H9 (cell line): ENCODE results near the gene GPR62. TPM values are rescaled to one million over a fixed set of nuclear protein-coding genes. Genes with fewer than 3 reads are reported as not detected.
"Not testable (repeated sequence)": the region's sequence is repeated elsewhere in the genome, so short reads cannot be mapped to it uniquely, and the experiment has no call there.

ENCODE experiments used
- DNase-seq: peaks from one replicate; pipeline ENCODE4 v3.0.0-alpha.2; 2017
- H2AFZ ChIP-seq: one replicate; pipeline ENCODE4 v1.6.1; 2013; ENCODE audit warnings: mild to moderate bottlenecking, low read length, control low read depth, moderate library complexity
- H2AK5ac ChIP-seq: 2 replicates; pipeline ENCODE4 v1.6.1; 2013; ENCODE audit warnings: low read length, control low read depth, mixed read lengths; ENCODE audit not compliant: insufficient read length
- H2BK120ac ChIP-seq: one replicate; pipeline ENCODE4 v1.6.1; 2013; ENCODE audit warnings: low read depth, mild to moderate bottlenecking, low read length, control low read depth, inconsistent platforms; ENCODE audit not compliant: poor library complexity, severe bottlenecking
- H2BK12ac ChIP-seq: 2 replicates; pipeline ENCODE4 v1.6.1; 2013; ENCODE audit warnings: low read length, control low read depth, mixed read lengths, low read depth; ENCODE audit not compliant: insufficient read length
- H2BK15ac ChIP-seq: 2 replicates; pipeline ENCODE4 v1.6.1; 2013; ENCODE audit warnings: low read depth, low read length, control low read depth
- H2BK20ac ChIP-seq: one replicate; pipeline ENCODE4 v1.6.1; 2013; ENCODE audit warnings: low read depth, mild to moderate bottlenecking, low read length, control low read depth, inconsistent platforms; ENCODE audit not compliant: poor library complexity, severe bottlenecking
- H2BK5ac ChIP-seq: 2 replicates; pipeline ENCODE4 v1.6.1; 2013; ENCODE audit warnings: low read length, control low read depth, mixed read lengths; ENCODE audit not compliant: insufficient read length
- H3K14ac ChIP-seq: 2 replicates; pipeline ENCODE4 v1.6.1; 2013; ENCODE audit warnings: low read length, control low read depth; ENCODE audit not compliant: insufficient read depth
- H3K18ac ChIP-seq: 2 replicates; pipeline ENCODE4 v1.6.1; 2013; ENCODE audit warnings: low read depth, mild to moderate bottlenecking, mixed read lengths, low read length, control low read depth; ENCODE audit not compliant: insufficient read length
- H3K23ac ChIP-seq: 2 replicates; pipeline ENCODE4 v1.6.1; 2013; ENCODE audit warnings: low read length, control low read depth, mixed read lengths, low read depth; ENCODE audit not compliant: insufficient read length
- H3K23me2 ChIP-seq: 2 replicates; pipeline ENCODE4 v1.6.1; 2013; ENCODE audit warnings: low read depth, mild to moderate bottlenecking, mixed read lengths, low read length, control low read depth; ENCODE audit not compliant: insufficient read length, poor library complexity, severe bottlenecking
- H3K27ac ChIP-seq: 2 replicates; pipeline ENCODE4 v1.5.1; 2013; ENCODE audit warnings: low read length, control low read depth, mixed read lengths, low read depth; ENCODE audit not compliant: insufficient read length
- H3K27me3 ChIP-seq: 2 replicates; pipeline ENCODE4 v1.6.1; 2013; ENCODE audit warnings: low read length, control low read depth, inconsistent platforms; ENCODE audit not compliant: insufficient read depth
- H3K4ac ChIP-seq: 2 replicates; pipeline ENCODE4 v1.6.1; 2013; ENCODE audit warnings: low read depth, mild to moderate bottlenecking, control low read depth, inconsistent platforms, low read length, moderate library complexity
- H3K4me1 ChIP-seq: 2 replicates; pipeline ENCODE4 v1.6.1; 2013; ENCODE audit warnings: low read length, control low read depth, inconsistent platforms; ENCODE audit not compliant: insufficient read depth
- H3K4me2 ChIP-seq: 2 replicates; pipeline ENCODE4 v1.6.1; 2013; ENCODE audit warnings: low read length, control low read depth, mixed read lengths; ENCODE audit not compliant: insufficient read length, insufficient read depth
- H3K56ac ChIP-seq: 2 replicates; pipeline ENCODE4 v1.6.1; 2013; ENCODE audit warnings: low read depth, mild to moderate bottlenecking, mixed read lengths, low read length, control low read depth; ENCODE audit not compliant: insufficient read length
- H3K79me1 ChIP-seq: 2 replicates; pipeline ENCODE4 v1.6.1; 2013; ENCODE audit warnings: low read depth, mild to moderate bottlenecking, moderate library complexity, low read length, control low read depth, inconsistent platforms; ENCODE audit not compliant: insufficient read depth, poor library complexity, severe bottlenecking
- H3K79me2 ChIP-seq: 2 replicates; pipeline ENCODE4 v1.6.1; 2013; ENCODE audit warnings: low read length, control low read depth, inconsistent platforms; ENCODE audit not compliant: insufficient read depth
- H3K9ac ChIP-seq: 2 replicates; pipeline ENCODE4 v1.6.1; 2013; ENCODE audit warnings: low read length, control low read depth, mixed read lengths; ENCODE audit not compliant: insufficient read length; ENCODE audit errors: extremely low read depth
- H3K9me3 ChIP-seq: one replicate; pipeline ENCODE4 v1.6.1; 2013; ENCODE audit warnings: low read depth, low read length, inconsistent platforms; ENCODE audit not compliant: control insufficient read depth
- H3T11ph ChIP-seq: one replicate; pipeline ENCODE4 v1.6.1; 2013; ENCODE audit warnings: mild to moderate bottlenecking, low read length, control low read depth, inconsistent platforms
- H4K20me1 ChIP-seq: one replicate; pipeline ENCODE4 v1.6.1; 2013; ENCODE audit not compliant: control insufficient read depth, insufficient read length, insufficient read depth
- H4K5ac ChIP-seq: 2 replicates; pipeline ENCODE4 v1.6.1; 2013; ENCODE audit warnings: low read depth, mild to moderate bottlenecking, mixed read lengths, low read length, control low read depth; ENCODE audit not compliant: insufficient read length
- H4K8ac ChIP-seq: replicated peaks from 2 replicates; pipeline ENCODE4 v1.6.1; 2013; ENCODE audit warnings: low read length, control low read depth, mixed read lengths, low read depth; ENCODE audit not compliant: insufficient read length
- H4K91ac ChIP-seq: 2 replicates; pipeline ENCODE4 v1.6.1; 2013; ENCODE audit warnings: low read depth, mild to moderate bottlenecking, moderate library complexity, mixed read lengths, low read length, control low read depth; ENCODE audit not compliant: insufficient read length
- H3K27ac Mint-ChIP-seq, 3 experiments: 2 replicates in 2 of 3; 3 replicates in 1 of 3; pipeline ENCODE4 v1.8.0; 2020 to 2021; ENCODE audit warnings: mixed read lengths in 3 of 3, mild to moderate bottlenecking in 1 of 3, moderate library complexity in 1 of 3
- H3K27me3 Mint-ChIP-seq: 2 replicates; pipeline ENCODE4 v1.8.0; 2021; ENCODE audit warnings: low read depth, mild to moderate bottlenecking, moderate library complexity, mixed read lengths
- H3K36me3 Mint-ChIP-seq, 3 experiments: 2 replicates in 2 of 3; 3 replicates in 1 of 3; pipeline ENCODE4 v1.8.0; 2020 to 2021; ENCODE audit warnings: low read depth in 3 of 3, mixed read lengths in 3 of 3; ENCODE audit not compliant: insufficient read depth in 1 of 3
- H3K4me1 Mint-ChIP-seq, 2 experiments: 2 replicates each; pipeline ENCODE4 v1.8.0; 2020; ENCODE audit warnings: mixed read lengths in 2 of 2
- H3K4me3 Mint-ChIP-seq, 2 experiments: 2 replicates in 1 of 2; 3 replicates in 1 of 2; pipeline ENCODE4 v1.8.0; 2020 to 2021; ENCODE audit warnings: mild to moderate bottlenecking in 2 of 2, mixed read lengths in 2 of 2, moderate library complexity in 1 of 2
- H3K9me3 Mint-ChIP-seq, 2 experiments: 2 replicates in 1 of 2; 3 replicates in 1 of 2; pipeline ENCODE4 v1.8.0; 2020; ENCODE audit warnings: mild to moderate bottlenecking in 2 of 2, mixed read lengths in 2 of 2, moderate library complexity in 1 of 2
- WGBS: extraction: QIAGEN DNeasy Blood & Tissue Kit; methylation state at CpG from one replicate; pipeline ENCODE4 v1.1.7; 2013; ENCODE audit warnings: missing lambda C conversion rate, low lambda C conversion rate, mixed read lengths; ENCODE audit not compliant: insufficient read length; ENCODE audit errors: extremely low coverage; 5-methylcytosine and 5-hydroxymethylcytosine counted together
- total RNA-seq: library from RNA; stranded (reverse); gene quantifications from 2 replicates; pipeline ENCODE4 v1.2.1, GENCODE V29; 2021
- TF ChIP-seq, protein P1 (sequence below): fragments of 200-600 bp; sonication (generic); conservative IDR thresholded peaks from 3 replicates; pipeline ENCODE4 v1.8.0; 2021; ENCODE audit warnings: antibody characterized with exemption, mild to moderate bottlenecking

The GPR62 gene
- total RNA-seq, 1 experiment from 2014 or later = 0.13 TPM

DNA sequence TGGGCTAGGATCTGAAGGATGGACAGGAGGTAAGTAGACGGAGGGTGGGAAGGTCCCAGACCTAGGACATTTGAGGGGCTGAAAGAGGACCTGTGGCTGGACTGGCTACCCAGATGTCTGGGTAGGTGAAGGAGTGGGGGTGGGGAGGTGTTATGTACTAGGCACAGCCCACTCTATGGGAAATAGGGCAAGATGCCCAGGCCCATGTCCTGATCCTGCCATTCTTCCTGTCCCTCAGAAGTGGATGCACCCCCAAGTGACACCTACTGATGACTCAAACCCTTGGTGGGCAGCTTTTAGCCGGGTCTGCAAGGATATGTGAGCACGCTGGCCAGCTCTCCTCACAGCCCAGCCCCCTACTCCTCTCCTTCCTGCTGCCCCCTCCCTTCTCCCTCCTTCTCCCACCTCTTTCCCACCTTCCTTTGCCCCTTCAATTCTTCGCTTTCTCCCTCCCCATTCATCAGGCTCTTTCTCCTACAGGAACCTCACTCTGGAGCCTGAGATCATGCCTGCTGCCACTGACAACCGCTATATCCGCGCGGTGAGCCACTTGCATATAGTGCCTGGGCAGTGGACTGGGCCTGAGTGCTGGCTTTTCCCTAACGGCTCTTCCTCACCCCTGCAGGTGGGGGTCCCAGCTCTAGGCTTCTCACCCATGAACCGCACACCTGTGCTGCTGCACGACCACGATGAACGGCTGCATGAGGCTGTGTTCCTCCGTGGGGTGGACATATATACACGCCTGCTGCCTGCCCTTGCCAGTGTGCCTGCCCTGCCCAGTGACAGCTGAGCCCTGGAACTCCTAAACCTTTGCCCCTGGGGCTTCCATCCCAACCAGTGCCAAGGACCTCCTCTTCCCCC lies 33.3 kb downstream of the GPR62 start:
- Histone ChIP-seq H3K27ac (no peak overlapping the region), H3K18ac (no peak overlapping the region), H3K23ac (no peak overlapping the region), H3K23me2 (no peaks in the 10 kb centered on the region), H3K4me2 (no peak overlapping the region), H3K4ac (no peak overlapping the region), H4K5ac (no peak overlapping the region), H3K79me1 (no peaks in the 10 kb centered on the region), H4K8ac (no peak overlapping the region), H3K14ac (no peak overlapping the region), H3T11ph (no peak overlapping the region), H3K56ac (no peak overlapping the region), H2AK5ac (no peak overlapping the region), H3K27me3 (no peaks in the 10 kb centered on the region), H2AFZ (no peak overlapping the region), H4K91ac (no peak overlapping the region), H2BK120ac (no peak overlapping the region), H3K9ac (no peak overlapping the region), H2BK20ac (no peak overlapping the region), H2BK12ac (no peak overlapping the region), H2BK5ac (no peak overlapping the region), H4K20me1 (peaks cover 3% of the 10 kb centered on the region), H3K4me1 (peaks cover 3% of the 10 kb centered on the region; the same call in 1 of the 2 replicates), H2BK15ac (no peak overlapping the region; the same call in 1 of the 2 replicates), H3K9me3 (no peaks in the 10 kb centered on the region), H3K79me2 (no peaks in the 10 kb centered on the region)
- peaks cover 19 to 26% (median 23%) of the 10 kb centered on the region in 3 experiments for H3K36me3 Mint-ChIP-seq
- H3K27me3 Mint-ChIP-seq = peaks cover 1% of the 10 kb centered on the region; the same call in 1 of the 2 replicates
- H3K4me1 Mint-ChIP-seq = peaks cover 17 to 28% of the 10 kb centered on the region in 2 experiments
- TF ChIP-seq, protein P1, sequence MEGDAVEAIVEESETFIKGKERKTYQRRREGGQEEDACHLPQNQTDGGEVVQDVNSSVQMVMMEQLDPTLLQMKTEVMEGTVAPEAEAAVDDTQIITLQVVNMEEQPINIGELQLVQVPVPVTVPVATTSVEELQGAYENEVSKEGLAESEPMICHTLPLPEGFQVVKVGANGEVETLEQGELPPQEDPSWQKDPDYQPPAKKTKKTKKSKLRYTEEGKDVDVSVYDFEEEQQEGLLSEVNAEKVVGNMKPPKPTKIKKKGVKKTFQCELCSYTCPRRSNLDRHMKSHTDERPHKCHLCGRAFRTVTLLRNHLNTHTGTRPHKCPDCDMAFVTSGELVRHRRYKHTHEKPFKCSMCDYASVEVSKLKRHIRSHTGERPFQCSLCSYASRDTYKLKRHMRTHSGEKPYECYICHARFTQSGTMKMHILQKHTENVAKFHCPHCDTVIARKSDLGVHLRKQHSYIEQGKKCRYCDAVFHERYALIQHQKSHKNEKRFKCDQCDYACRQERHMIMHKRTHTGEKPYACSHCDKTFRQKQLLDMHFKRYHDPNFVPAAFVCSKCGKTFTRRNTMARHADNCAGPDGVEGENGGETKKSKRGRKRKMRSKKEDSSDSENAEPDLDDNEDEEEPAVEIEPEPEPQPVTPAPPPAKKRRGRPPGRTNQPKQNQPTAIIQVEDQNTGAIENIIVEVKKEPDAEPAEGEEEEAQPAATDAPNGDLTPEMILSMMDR = no peak
- no peak overlapping the region; a peak in 1 of 5 replicates for H3K4me3 Mint-ChIP-seq
- H3K9me3 Mint-ChIP-seq = no peaks in the 10 kb centered on the region
- no peak for DNase-seq
- H3K27ac Mint-ChIP-seq = peak overlapping the region; percentile 44 to 86 (median 50); a peak in 4 of 7 replicates
- WGBS = no CpG with 5 or more reads among the region's 15 CpGs

DNA sequence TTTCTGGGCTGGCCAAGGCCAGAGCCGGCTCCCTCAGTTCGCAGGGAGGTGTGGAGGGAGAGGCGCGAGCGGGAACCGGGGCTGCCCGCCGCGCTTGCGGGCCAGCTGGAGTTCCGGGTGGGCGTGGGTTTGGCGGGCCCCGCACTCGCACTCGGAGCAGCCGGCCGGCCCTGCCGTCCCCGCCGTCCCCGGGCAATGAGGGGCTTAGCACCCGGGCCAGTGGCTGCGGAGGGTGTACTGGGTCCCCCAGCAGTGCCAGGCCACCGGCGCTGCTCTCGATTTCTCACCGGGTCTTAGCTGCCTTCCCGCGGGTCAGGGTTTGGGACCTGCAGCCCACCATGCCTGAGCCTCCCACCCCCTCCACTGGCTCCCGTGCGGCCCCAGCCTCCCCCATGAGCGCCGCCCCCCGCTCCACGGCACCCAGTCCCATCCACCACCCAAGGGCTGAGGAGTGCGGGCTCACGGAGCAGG lies 35.4 kb downstream of the GPR62 start:
- Histone ChIP-seq H3K23me2 (peaks cover 11% of the 10 kb centered on the region), H3K79me2 (peaks cover 10% of the 10 kb centered on the region; the same call in 1 of the 2 replicates)
- H3K9me3 Mint-ChIP-seq, H4K8ac ChIP-seq, H2BK120ac ChIP-seq, H3K27me3 ChIP-seq, H3T11ph ChIP-seq, H3K4ac ChIP-seq, H2BK15ac ChIP-seq, H2AFZ ChIP-seq, H3K4me2 ChIP-seq, H3K4me3 Mint-ChIP-seq, H3K4me1 ChIP-seq, H4K5ac ChIP-seq, H4K91ac ChIP-seq, H3K27me3 Mint-ChIP-seq, H2BK5ac ChIP-seq, H3K9me3 ChIP-seq, H3K79me1 ChIP-seq, H2BK12ac ChIP-seq, H4K20me1 ChIP-seq, H2AK5ac ChIP-seq, H3K14ac ChIP-seq, H2BK20ac ChIP-seq, DNase-seq, H3K9ac ChIP-seq, H3K27ac ChIP-seq, H3K23ac ChIP-seq, H3K18ac ChIP-seq, H3K56ac ChIP-seq: not testable (repeated sequence)
- Mint-ChIP-seq H3K27ac (peak overlapping the region in 1 of 3 experiments; percentile 79; a peak in 2 of 7 replicates), H3K36me3 (peaks cover 39 to 47% (median 43%) of the 10 kb centered on the region in 3 experiments), H3K4me1 (peaks cover 22 to 33% of the 10 kb centered on the region in 2 experiments)
- WGBS = no CpG with 5 or more reads among the region's 38 CpGs
